HEK293 (cell line): ENCODE data around the gene INSYN1.
"Not testable (repeated sequence)": the region's sequence is repeated elsewhere in the genome, so short reads cannot be mapped to it uniquely, and the experiment has no call there.

Source experiments
- CTCF ChIA-PET: fragments of 350-600 bp; formaldehyde crosslinking; extraction: SDS; loops from one replicate; lab custom pipeline; 2021; ENCODE audit warnings: antibody characterized with exemption; lab: Yijun Ruan, JAX
- POLR2A ChIA-PET: fragments of 300-600 bp; formaldehyde crosslinking; extraction: SDS; loops from one replicate; lab custom pipeline; 2020; ENCODE audit warnings: antibody characterized with exemption, inconsistent platforms; lab: Yijun Ruan, JAX
- H3K27ac ChIP-seq: fragments of 200-500 bp; sonication (Bioruptor generic); 2 replicates; pipeline ENCODE4 v1.5.1; 2014; ENCODE audit warnings: low read depth, low read length, control low read depth, inconsistent platforms; ENCODE audit errors: extremely low read depth
- H3K36me3 ChIP-seq, 2 experiments: fragments of 200-500 bp in 1 of 2; sonication (Bioruptor generic) in 1 of 2; 1 replicate in 1 of 2; 2 replicates in 1 of 2; pipeline ENCODE4 v1.5.1; 2014 to 2017; ENCODE audit warnings: inconsistent platforms in 2 of 2, low read length in 2 of 2; ENCODE audit not compliant: control insufficient read depth in 2 of 2, insufficient read depth in 1 of 2
- H3K4me1 ChIP-seq: fragments of 200-500 bp; sonication (Bioruptor generic); 2 replicates; pipeline ENCODE4 v1.5.1; 2014; ENCODE audit warnings: mild to moderate bottlenecking, low read length, inconsistent platforms; ENCODE audit not compliant: control insufficient read depth, insufficient read depth
- H3K4me3 ChIP-seq: 2 replicates; pipeline ENCODE4 v1.5.1; 2011; ENCODE audit warnings: low read depth, mild to moderate bottlenecking, control low read depth, low read length, moderate library complexity
- H3K9me3 ChIP-seq: fragments of 200-500 bp; sonication (Bioruptor generic); 2 replicates; pipeline ENCODE4 v1.5.1; 2014; ENCODE audit warnings: low read depth, low read length, inconsistent platforms; ENCODE audit not compliant: control insufficient read depth, insufficient read depth
- CTCF ChIP-seq: fragments of 450-650 bp; formaldehyde crosslinking; IDR thresholded peaks from 2 replicates; pipeline ENCODE4 v1.5.1; 2016; ENCODE audit warnings: missing biosample characterization, missing genetic modification characterization
- EGR2 ChIP-seq: fragments of 450-650 bp; formaldehyde crosslinking; IDR thresholded peaks from 2 replicates; pipeline ENCODE4 v1.5.1; 2016; ENCODE audit warnings: low read depth, missing biosample characterization, missing genetic modification characterization
- GLI4 ChIP-seq: fragments of 450-650 bp; formaldehyde crosslinking; IDR thresholded peaks from 2 replicates; pipeline ENCODE4 v1.5.1; 2016; ENCODE audit warnings: missing biosample characterization, missing genetic modification characterization
- YY1 ChIP-seq: fragments of 450-650 bp; formaldehyde crosslinking; IDR thresholded peaks from 2 replicates; pipeline ENCODE4 v1.5.1; 2018; ENCODE audit warnings: missing biosample characterization, missing genetic modification characterization
- ZFHX2 ChIP-seq: fragments of 450-650 bp; formaldehyde crosslinking; conservative IDR thresholded peaks from 2 replicates; pipeline ENCODE4 v1.5.1; 2016; ENCODE audit warnings: missing biosample characterization, missing genetic modification characterization
- ZIC2 ChIP-seq: fragments of 450-650 bp; formaldehyde crosslinking; IDR thresholded peaks from 2 replicates; pipeline ENCODE4 v1.5.1; 2016; ENCODE audit warnings: missing biosample characterization, missing genetic modification characterization
- ZNF280C ChIP-seq: fragments of 450-650 bp; formaldehyde crosslinking; IDR thresholded peaks from 2 replicates; pipeline ENCODE4 v1.5.1; 2016; ENCODE audit warnings: missing biosample characterization, missing genetic modification characterization
- ZNF580 ChIP-seq: fragments of 450-650 bp; formaldehyde crosslinking; IDR thresholded peaks from 2 replicates; pipeline ENCODE4 v1.5.1; 2016; ENCODE audit warnings: missing biosample characterization, missing genetic modification characterization
- ZNF610 ChIP-seq: fragments of 450-650 bp; formaldehyde crosslinking; IDR thresholded peaks from 2 replicates; pipeline ENCODE4 v1.5.1; 2016; ENCODE audit warnings: missing biosample characterization, missing genetic modification characterization, borderline replicate concordance
- ZNF660 ChIP-seq: fragments of 450-650 bp; IDR thresholded peaks from 2 replicates; pipeline ENCODE4 v1.5.1; 2018; ENCODE audit warnings: missing biosample characterization, mild to moderate bottlenecking, missing genetic modification characterization
- ZNF776 ChIP-seq: fragments of 450-650 bp; formaldehyde crosslinking; IDR thresholded peaks from 2 replicates; pipeline ENCODE4 v1.5.0; 2017; ENCODE audit warnings: missing biosample characterization, missing genetic modification characterization, borderline replicate concordance
- TF ChIP-seq, protein P1 (sequence below): fragments of 450-650 bp; formaldehyde crosslinking; IDR thresholded peaks from 2 replicates; pipeline ENCODE4 v1.5.1; 2016; ENCODE audit warnings: missing biosample characterization, missing genetic modification characterization

The INSYN1 gene

GRCh38 chr15:73796331-73796831, 43.2 kb upstream of the INSYN1 start (continued):
- TF ChIP-seq ZNF610 (tag by site-specific recombination) (no peak), ZNF280C (tag by site-specific recombination) (no peak)

DNA sequence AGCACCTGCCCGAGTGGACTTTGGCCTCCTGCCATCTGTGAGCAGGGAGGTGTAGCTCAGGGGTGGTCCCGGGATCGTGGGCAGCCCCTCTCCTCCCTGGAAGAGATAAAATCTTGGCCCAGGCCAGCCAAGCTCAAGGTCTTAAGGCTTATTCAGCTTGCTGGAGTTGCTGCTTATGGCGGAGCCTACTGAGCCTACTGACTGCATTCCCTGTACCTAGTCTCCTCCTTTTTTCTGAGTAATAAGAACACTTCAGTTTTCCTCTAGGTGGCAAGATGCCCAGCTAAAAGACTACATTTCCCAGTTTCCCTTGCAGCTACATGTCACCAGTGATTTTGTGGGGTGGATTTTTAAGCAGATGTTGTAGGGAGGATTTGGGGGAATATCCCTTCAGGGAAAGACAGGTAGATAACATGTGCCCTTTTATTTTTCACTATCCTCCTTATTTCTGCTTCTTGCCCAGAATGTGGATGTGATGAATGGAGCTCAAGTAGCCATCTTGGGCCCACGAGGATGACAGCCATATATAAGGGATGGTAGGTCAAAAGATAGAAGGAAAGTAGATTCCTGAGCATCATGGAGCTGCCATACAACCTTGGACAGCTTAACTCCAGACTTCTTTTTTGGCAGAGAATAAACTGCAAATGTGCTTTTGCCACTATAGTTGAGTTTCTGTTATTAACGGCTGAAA, 41.4 kb upstream of the INSYN1 start:
- TF ChIP-seq, protein P1, sequence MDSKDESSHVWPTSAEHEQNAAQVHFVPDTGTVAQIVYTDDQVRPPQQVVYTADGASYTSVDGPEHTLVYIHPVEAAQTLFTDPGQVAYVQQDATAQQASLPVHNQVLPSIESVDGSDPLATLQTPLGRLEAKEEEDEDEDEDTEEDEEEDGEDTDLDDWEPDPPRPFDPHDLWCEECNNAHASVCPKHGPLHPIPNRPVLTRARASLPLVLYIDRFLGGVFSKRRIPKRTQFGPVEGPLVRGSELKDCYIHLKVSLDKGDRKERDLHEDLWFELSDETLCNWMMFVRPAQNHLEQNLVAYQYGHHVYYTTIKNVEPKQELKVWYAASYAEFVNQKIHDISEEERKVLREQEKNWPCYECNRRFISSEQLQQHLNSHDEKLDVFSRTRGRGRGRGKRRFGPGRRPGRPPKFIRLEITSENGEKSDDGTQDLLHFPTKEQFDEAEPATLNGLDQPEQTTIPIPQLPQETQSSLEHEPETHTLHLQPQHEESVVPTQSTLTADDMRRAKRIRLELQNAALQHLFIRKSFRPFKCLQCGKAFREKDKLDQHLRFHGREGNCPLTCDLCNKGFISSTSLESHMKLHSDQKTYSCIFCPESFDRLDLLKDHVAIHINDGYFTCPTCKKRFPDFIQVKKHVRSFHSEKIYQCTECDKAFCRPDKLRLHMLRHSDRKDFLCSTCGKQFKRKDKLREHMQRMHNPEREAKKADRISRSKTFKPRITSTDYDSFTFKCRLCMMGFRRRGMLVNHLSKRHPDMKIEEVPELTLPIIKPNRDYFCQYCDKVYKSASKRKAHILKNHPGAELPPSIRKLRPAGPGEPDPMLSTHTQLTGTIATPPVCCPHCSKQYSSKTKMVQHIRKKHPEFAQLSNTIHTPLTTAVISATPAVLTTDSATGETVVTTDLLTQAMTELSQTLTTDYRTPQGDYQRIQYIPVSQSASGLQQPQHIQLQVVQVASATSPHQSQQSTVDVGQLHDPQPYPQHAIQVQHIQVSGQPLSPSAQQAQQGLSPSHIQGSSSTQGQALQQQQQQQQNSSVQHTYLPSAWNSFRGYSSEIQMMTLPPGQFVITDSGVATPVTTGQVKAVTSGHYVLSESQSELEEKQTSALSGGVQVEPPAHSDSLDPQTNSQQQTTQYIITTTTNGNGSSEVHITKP (tag by site-specific recombination) = peak; percentile 53
- TF ChIP-seq YY1 (tag by site-specific recombination) (peak; percentile 22; the same call in 1 of the 2 replicates), ZIC2 (tag by site-specific recombination) (no peak), ZNF580 (tag by site-specific recombination) (0 out of 2 replicates have a peak, but pooled peaks have one; percentile 30)
- no peaks in the 10 kb centered on the region for H3K36me3 ChIP-seq
- H3K27ac ChIP-seq = no peak overlapping the region
- ChIA-PET POLR2A (no interaction called here), CTCF (interaction anchor here (0.7 to 0.9 kb wide), 2 partner anchors 35 to 90 kb away, joined by 3 to 4 read pairs; no protein-coding TSS in a partner anchor)
- no peaks in the 10 kb centered on the region for H3K4me1 ChIP-seq
- no peak overlapping the region for H3K4me3 ChIP-seq
- H3K9me3 ChIP-seq = no peaks in the 10 kb centered on the region

GRCh38 chr15:73792899-73793541, 39.9 kb upstream of the INSYN1 start:
- TF ChIP-seq EGR2 (tag by site-specific recombination) = peak; percentile 68
- TF ChIP-seq ZFHX2 (tag by site-specific recombination) = peak; percentile 84
- 0 out of 2 replicates have a peak, but pooled peaks have one; percentile 18 for TF ChIP-seq ZNF776 (tag by site-specific recombination)
- TF ChIP-seq, all 188 proteins: peak for 3; not testable (repeated sequence) for 185
- CTCF ChIA-PET = interaction anchor here (0.6 kb wide), 2 partner anchors 13 to 496 kb away, joined by 3 read pairs; no protein-coding TSS in a partner anchor
- POLR2A ChIA-PET = not testable (repeated sequence)

GRCh38 chr15:73792415-73792814, 39.3 kb upstream of the INSYN1 start:
- H3K4me3 ChIP-seq = no peak overlapping the region
- no peaks in the 10 kb centered on the region for H3K4me1 ChIP-seq
- CTCF ChIA-PET = interaction anchor here (0.8 to 1.1 kb wide), 3 partner anchors 13 to 156 kb away, joined by 3 to 5 read pairs (median 5); no protein-coding TSS in a partner anchor
- no peaks in the 10 kb centered on the region for H3K36me3 ChIP-seq
- H3K27ac ChIP-seq = no peak overlapping the region
- H3K9me3 ChIP-seq = no peaks in the 10 kb centered on the region
- TF ChIP-seq, protein P1 (tag by site-specific recombination) = peak; percentile 87
- TF ChIP-seq CTCF (peak; percentile 42; the same call in 1 of the 2 replicates), GLI4 (tag by site-specific recombination) (no peak), ZNF660 (tag by site-specific recombination) (no peak)
- TF ChIP-seq, all 188 proteins: peak for 2
- POLR2A ChIA-PET = no interaction called here

More at GRCh38 chr15:73792899-73793541, 39.9 kb upstream of the INSYN1 start:
- not testable (repeated sequence) for H3K36me3 ChIP-seq, H3K27ac ChIP-seq, H3K9me3 ChIP-seq, H3K4me1 ChIP-seq, H3K4me3 ChIP-seq
